HEK293 (cell line): ENCODE data around the gene SNRNP70.

Experiments
- EGR2 ChIP-seq: fragments of 450-650 bp; formaldehyde crosslinking; IDR thresholded peaks from 2 replicates; pipeline ENCODE4 v1.5.1; 2016; ENCODE audit warnings: low read depth, missing biosample characterization, missing genetic modification characterization
- ZBTB1 ChIP-seq: fragments of 450-650 bp; formaldehyde crosslinking; IDR thresholded peaks from 2 replicates; pipeline ENCODE4 v1.5.1; 2016; ENCODE audit warnings: missing biosample characterization, missing genetic modification characterization
- ZNF2 ChIP-seq: fragments of 450-650 bp; formaldehyde crosslinking; IDR thresholded peaks from 2 replicates; pipeline ENCODE4 v1.5.1; 2016; ENCODE audit warnings: missing biosample characterization, missing genetic modification characterization
- ZNF23 ChIP-seq: fragments of 450-650 bp; formaldehyde crosslinking; IDR thresholded peaks from 2 replicates; pipeline ENCODE4 v1.5.1; 2016; ENCODE audit warnings: missing biosample characterization, missing genetic modification characterization, borderline replicate concordance
- ZNF248 ChIP-seq: fragments of 450-650 bp; formaldehyde crosslinking; IDR thresholded peaks from 2 replicates; pipeline ENCODE4 v1.5.1; 2017; ENCODE audit warnings: missing biosample characterization, missing genetic modification characterization
- ZNF510 ChIP-seq: fragments of 450-650 bp; formaldehyde crosslinking; IDR thresholded peaks from 2 replicates; pipeline ENCODE4 v1.5.1; 2018; ENCODE audit warnings: mild to moderate bottlenecking, missing genetic modification characterization, missing biosample characterization; ENCODE audit not compliant: insufficient replicate concordance
- ZNF530 ChIP-seq: fragments of 450-650 bp; formaldehyde crosslinking; IDR thresholded peaks from 2 replicates; pipeline ENCODE4 v1.5.1; 2016; ENCODE audit warnings: low read depth, missing biosample characterization, missing genetic modification characterization
- ZNF654 ChIP-seq: fragments of 450-650 bp; formaldehyde crosslinking; IDR thresholded peaks from 2 replicates; pipeline ENCODE4 v1.5.1; 2016; ENCODE audit warnings: low read depth, missing biosample characterization, missing genetic modification characterization
- TF ChIP-seq, protein P1 (sequence below): fragments of 450-650 bp; formaldehyde crosslinking; IDR thresholded peaks from 2 replicates; pipeline ENCODE4 v1.5.1; 2016; ENCODE audit warnings: missing biosample characterization, missing genetic modification characterization
- TF ChIP-seq, protein P2 (sequence below): fragments of 450-650 bp; formaldehyde crosslinking; IDR thresholded peaks from 2 replicates; pipeline ENCODE4 v1.5.1; 2016; ENCODE audit warnings: missing biosample characterization, missing genetic modification characterization
- TF ChIP-seq, protein P3 (sequence below): fragments of 450-650 bp; formaldehyde crosslinking; IDR thresholded peaks from 2 replicates; pipeline ENCODE4 v1.5.1; 2016; ENCODE audit warnings: missing biosample characterization, missing genetic modification characterization, low read depth

DNA sequence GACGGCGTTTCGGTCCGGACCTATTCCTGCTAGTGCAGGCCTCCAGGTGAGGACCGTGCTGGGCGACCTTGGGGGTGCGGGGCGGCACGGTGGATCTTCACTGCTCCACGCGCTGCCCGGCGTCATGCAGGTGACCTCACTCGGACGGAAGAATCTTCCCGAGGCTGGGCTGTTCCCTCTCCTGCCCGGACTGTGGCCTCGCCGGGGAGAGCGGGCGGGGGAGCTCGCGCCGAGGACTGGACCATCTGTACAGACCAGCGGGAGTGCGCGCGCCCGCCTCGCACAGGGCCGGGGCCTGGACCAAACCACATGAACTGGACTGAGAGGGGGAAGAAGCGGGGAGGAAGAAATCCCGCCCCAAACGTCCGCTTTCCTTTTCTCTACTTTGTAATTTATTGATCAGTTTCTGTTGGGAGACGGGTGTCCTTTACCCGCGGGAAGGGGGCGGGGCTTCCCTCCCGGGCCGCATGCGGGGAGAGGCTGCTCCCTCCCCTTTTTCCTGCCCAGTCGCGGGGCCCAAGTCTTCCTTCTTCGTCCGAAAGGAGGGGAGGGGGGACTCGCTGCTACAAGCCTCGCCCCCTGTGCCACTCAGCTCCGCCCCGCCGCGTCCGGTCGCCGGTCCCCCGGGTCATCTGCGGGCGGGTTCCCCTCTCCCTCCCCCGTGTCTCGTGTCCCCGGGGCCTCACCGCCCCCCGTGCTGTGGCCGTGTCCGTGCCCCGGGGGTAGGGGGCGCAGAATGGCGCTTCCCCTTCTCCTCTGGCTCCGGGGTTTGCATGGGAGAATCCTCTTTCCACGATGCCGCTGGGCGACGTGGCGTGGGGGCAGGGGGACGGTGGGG lies 65.1 kb downstream of the SNRNP70 start:
- TF ChIP-seq, protein P1, sequence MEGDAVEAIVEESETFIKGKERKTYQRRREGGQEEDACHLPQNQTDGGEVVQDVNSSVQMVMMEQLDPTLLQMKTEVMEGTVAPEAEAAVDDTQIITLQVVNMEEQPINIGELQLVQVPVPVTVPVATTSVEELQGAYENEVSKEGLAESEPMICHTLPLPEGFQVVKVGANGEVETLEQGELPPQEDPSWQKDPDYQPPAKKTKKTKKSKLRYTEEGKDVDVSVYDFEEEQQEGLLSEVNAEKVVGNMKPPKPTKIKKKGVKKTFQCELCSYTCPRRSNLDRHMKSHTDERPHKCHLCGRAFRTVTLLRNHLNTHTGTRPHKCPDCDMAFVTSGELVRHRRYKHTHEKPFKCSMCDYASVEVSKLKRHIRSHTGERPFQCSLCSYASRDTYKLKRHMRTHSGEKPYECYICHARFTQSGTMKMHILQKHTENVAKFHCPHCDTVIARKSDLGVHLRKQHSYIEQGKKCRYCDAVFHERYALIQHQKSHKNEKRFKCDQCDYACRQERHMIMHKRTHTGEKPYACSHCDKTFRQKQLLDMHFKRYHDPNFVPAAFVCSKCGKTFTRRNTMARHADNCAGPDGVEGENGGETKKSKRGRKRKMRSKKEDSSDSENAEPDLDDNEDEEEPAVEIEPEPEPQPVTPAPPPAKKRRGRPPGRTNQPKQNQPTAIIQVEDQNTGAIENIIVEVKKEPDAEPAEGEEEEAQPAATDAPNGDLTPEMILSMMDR (tag by site-specific recombination) = peak; percentile 45; the same call in 1 of the 2 replicates
- TF ChIP-seq, protein P2, sequence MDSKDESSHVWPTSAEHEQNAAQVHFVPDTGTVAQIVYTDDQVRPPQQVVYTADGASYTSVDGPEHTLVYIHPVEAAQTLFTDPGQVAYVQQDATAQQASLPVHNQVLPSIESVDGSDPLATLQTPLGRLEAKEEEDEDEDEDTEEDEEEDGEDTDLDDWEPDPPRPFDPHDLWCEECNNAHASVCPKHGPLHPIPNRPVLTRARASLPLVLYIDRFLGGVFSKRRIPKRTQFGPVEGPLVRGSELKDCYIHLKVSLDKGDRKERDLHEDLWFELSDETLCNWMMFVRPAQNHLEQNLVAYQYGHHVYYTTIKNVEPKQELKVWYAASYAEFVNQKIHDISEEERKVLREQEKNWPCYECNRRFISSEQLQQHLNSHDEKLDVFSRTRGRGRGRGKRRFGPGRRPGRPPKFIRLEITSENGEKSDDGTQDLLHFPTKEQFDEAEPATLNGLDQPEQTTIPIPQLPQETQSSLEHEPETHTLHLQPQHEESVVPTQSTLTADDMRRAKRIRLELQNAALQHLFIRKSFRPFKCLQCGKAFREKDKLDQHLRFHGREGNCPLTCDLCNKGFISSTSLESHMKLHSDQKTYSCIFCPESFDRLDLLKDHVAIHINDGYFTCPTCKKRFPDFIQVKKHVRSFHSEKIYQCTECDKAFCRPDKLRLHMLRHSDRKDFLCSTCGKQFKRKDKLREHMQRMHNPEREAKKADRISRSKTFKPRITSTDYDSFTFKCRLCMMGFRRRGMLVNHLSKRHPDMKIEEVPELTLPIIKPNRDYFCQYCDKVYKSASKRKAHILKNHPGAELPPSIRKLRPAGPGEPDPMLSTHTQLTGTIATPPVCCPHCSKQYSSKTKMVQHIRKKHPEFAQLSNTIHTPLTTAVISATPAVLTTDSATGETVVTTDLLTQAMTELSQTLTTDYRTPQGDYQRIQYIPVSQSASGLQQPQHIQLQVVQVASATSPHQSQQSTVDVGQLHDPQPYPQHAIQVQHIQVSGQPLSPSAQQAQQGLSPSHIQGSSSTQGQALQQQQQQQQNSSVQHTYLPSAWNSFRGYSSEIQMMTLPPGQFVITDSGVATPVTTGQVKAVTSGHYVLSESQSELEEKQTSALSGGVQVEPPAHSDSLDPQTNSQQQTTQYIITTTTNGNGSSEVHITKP (tag by site-specific recombination) = peak; percentile 100
- TF ChIP-seq ZNF530 (tag by site-specific recombination) = no peak
- TF ChIP-seq ZNF2 = peak; percentile 72; the same call in 1 of the 2 replicates
- no peak for TF ChIP-seq ZNF510
- TF ChIP-seq ZNF23 (tag by site-specific recombination) = no peak
- TF ChIP-seq ZBTB1 (tag by site-specific recombination) = no peak
- TF ChIP-seq EGR2 (tag by site-specific recombination) = peak; percentile 29; the same call in 1 of the 2 replicates
- TF ChIP-seq, protein P3, sequence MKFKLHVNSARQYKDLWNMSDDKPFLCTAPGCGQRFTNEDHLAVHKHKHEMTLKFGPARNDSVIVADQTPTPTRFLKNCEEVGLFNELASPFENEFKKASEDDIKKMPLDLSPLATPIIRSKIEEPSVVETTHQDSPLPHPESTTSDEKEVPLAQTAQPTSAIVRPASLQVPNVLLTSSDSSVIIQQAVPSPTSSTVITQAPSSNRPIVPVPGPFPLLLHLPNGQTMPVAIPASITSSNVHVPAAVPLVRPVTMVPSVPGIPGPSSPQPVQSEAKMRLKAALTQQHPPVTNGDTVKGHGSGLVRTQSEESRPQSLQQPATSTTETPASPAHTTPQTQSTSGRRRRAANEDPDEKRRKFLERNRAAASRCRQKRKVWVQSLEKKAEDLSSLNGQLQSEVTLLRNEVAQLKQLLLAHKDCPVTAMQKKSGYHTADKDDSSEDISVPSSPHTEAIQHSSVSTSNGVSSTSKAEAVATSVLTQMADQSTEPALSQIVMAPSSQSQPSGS (tag by site-specific recombination) = 0 out of 2 replicates have a peak, but pooled peaks have one; percentile 17
- no peak for TF ChIP-seq ZNF248 (tag by site-specific recombination)
- TF ChIP-seq ZNF654 (tag by site-specific recombination) = no peak
